ENCODE results near the gene FMN1. TPM values are rescaled to one million over a fixed set of nuclear protein-coding genes. Genes with fewer than 3 reads are reported as not detected.

Gene FMN1
- total and polyA plus RNA-seq, 11 donors = 0.61 to 10.6 (median 3.6) TPM

DNA sequence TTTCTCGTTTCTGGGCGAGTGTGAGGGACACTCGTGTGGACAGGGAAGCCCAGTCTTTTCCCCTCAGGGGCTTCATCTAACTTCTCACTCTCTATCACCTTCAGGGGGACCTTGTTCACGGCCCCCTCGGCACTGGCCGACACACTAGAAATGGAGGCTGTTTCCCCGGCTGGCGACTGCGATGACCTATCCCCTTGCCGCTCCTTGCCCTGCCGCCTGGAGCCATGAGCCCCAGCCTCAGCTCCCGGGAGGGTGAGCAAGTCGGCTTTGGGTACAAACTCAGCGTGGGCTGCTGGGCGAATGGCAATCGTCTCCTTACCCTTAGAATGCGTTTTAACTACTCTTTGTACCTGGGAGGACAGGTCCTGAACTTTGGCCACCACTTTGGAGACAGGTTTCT lies 41.0 kb downstream of the FMN1 start:
- TF ChIP-seq CTCF (IDR thresholded peaks at IDR 0.05) (no peak), POLR2A (IDR thresholded peaks at IDR 0.05) (no peak)
- DNase-seq = no peak
- Histone ChIP-seq H3K4me1 (peaks cover 0 to 49% (median 0%) of the 10 kb centered on the region in 12 donors), H3K27me3 (no peaks in the 10 kb centered on the region), H3K4me3 (peak overlapping the region in 3 of 12 donors; percentile 11 to 49 (median 24)), H3K9me3 (no peaks in the 10 kb centered on the region), H3K36me3 (no peaks in the 10 kb centered on the region), H3K27ac (peak overlapping the region in 2 of 12 donors; percentile 9 to 86)
- intact Hi-C loops (cut with DNase I) = loop anchor here in 1 of 10 donors (10.0 kb wide), 1 partner anchor 71 kb away; no protein-coding TSS in a partner anchor
- ATAC-seq = no peak
- WGBS, 4 donors = 88 to 93% (median 91%) methylated on average over 17 of the region's 17 CpGs

DNA sequence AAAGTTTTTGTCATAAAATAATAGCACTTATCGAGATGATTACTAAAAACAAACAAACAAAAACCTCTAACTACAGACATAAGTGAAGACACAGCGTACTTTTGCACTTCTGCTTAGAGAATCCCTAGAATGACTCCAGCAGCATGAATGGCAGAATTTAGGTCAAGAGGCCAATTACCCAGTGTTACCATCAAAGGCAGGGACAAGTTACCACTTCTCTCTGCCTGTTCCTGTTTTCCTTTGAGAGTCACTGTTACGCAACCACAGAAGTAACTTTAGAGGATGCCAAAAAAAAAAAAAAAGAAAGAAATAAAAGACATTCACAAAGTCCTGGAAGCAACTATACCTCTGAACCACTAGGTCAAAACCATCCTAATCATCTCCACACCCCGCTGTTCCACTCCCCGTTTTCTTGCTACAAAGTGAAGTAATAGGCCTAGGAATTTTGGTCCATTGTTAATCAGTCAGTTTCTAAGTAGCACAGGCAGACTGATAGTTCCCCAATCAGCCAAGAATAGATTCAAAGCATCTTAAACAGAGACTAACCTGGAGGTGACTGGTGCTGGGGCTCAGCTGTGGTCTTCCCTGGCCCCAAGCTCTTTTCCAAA lies 41.9 kb downstream of the FMN1 start:
- H3K9me3 ChIP-seq = no peaks in the 10 kb centered on the region
- H3K4me1 ChIP-seq = peaks cover 0 to 47% (median 0%) of the 10 kb centered on the region in 12 donors
- intact Hi-C loops (cut with DNase I) = loop anchor here in 1 of 10 donors (10.0 kb wide), 1 partner anchor 72 kb away; no protein-coding TSS in a partner anchor
- H3K4me3 ChIP-seq = peak overlapping the region in 4 of 12 donors; percentile 6 to 49 (median 18)
- DNase-seq (no peak), ATAC-seq (peak; percentile 45 to 68 (median 56))
- no peaks in the 10 kb centered on the region for H3K27me3 ChIP-seq
- TF ChIP-seq CTCF (IDR thresholded peaks at IDR 0.05) = no peak
- no peak for TF ChIP-seq POLR2A (IDR thresholded peaks at IDR 0.05)
- WGBS, 4 donors = 67 to 75% (median 72%) methylated on average over 5 of the region's 5 CpGs
- peak overlapping the region in 1 of 12 donors; percentile 86 for H3K27ac ChIP-seq
- no peaks in the 10 kb centered on the region for H3K36me3 ChIP-seq

DNA sequence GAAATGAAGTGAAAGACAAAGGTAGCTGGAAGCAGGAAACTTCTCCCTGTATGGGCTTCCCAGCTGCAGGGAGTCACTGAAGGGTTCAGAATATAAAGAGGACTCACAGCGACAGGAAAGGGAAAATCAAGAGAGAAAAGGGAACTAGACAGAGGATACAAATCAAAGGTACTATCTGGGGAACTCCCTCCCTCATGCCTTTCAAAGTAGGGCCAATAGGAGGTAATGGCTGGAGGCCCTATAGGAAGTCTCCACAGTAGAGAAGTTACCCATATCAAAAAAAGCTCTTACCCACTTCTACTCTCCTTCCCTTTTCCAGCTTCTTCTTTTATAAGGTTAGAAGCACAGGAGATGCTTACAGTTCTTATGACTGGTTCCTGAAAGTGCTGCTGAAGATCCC lies 43.5 kb downstream of the FMN1 start:
- Histone ChIP-seq H3K27me3 (no peaks in the 10 kb centered on the region), H3K36me3 (no peaks in the 10 kb centered on the region), H3K4me1 (peaks cover 0 to 39% (median 0%) of the 10 kb centered on the region in 12 donors), H3K4me3 (peak overlapping the region in 1 of 12 donors; percentile 46), H3K27ac (no peak overlapping the region), H3K9me3 (no peaks in the 10 kb centered on the region)
- TF ChIP-seq POLR2A (IDR thresholded peaks at IDR 0.05) = no peak
- TF ChIP-seq CTCF (IDR thresholded peaks at IDR 0.05) = no peak
- DNase-seq (no peak), ATAC-seq (peak in 2 of 4 donors; percentile 30 to 34)
- intact Hi-C loops (cut with DNase I) = loop anchor here in 1 of 10 donors (10.0 kb wide), 1 partner anchor 74 kb away; no protein-coding TSS in a partner anchor
- WGBS, 4 donors = 50 to 63% (median 55%) methylated on average over 1 of the region's 1 CpG

DNA sequence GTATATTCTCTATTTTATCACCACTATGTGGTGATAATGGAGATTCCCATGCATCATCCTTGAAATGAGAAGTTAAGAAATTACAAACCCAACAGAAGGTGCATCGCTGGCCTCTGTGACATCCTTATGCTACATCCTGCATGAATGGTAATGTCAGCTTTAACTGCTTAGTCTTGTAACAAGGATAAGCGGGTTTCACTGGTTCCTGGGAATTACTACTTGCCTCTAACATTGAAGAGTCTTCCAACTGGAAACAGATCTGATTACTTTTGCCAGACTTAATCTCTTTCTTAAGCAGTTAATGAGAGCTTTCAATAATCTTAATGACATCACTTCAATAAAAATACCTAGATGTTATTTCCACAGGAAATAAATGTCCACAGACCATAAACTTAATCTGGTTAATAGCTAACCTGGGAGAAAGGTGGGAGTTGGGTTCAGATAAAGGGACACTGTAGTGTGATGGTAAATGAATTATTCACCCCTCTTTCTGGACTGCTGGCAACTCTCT lies 44.0 kb downstream of the FMN1 start:
- DNase-seq (no peak), ATAC-seq (no peak)
- no peak overlapping the region for H3K27ac ChIP-seq
- 79 to 96% (median 87%) methylated on average over 2 of the region's 2 CpGs for WGBS, 4 donors
- H3K4me1 ChIP-seq = peaks cover 0 to 34% (median 0%) of the 10 kb centered on the region in 12 donors
- intact Hi-C loops (cut with DNase I) = loop anchor here in 1 of 10 donors (10.0 kb wide), 1 partner anchor 74 kb away; no protein-coding TSS in a partner anchor
- no peak for TF ChIP-seq CTCF (IDR thresholded peaks at IDR 0.05)
- no peak for TF ChIP-seq POLR2A (IDR thresholded peaks at IDR 0.05)
- H3K36me3 ChIP-seq = no peaks in the 10 kb centered on the region
- no peaks in the 10 kb centered on the region for H3K9me3 ChIP-seq
- peak overlapping the region in 1 of 12 donors; percentile 46 for H3K4me3 ChIP-seq
- no peaks in the 10 kb centered on the region for H3K27me3 ChIP-seq
